CD8-positive, alpha-beta memory T cell (primary cell): Measurements from ENCODE around the gene TECPR1. TPM values are rescaled to one million over a fixed set of nuclear protein-coding genes. Genes with fewer than 3 reads are reported as not detected.

Experiments
- CTCF ChIA-PET: fragments of 350-600 bp; sonication (Branson Sonifier 250); formaldehyde crosslinking; loops from one replicate; lab custom pipeline; 2021; ENCODE audit warnings: antibody characterized with exemption; lab: Charles Lee
- POLR2A ChIA-PET: fragments of 350-600 bp; sonication (Branson Sonifier 250); formaldehyde crosslinking; loops from one replicate; lab custom pipeline; 2021; ENCODE audit warnings: antibody characterized with exemption; lab: Charles Lee
- DNase-seq, 5 donors: peaks; one replicate each; pipeline versions ENCODE4 v3.0.0 to v3.0.0-alpha.2; 2020 to 2022; ENCODE audit warnings: mixed read lengths in 1 of 5
- H3K27ac ChIP-seq: one replicate; pipeline ENCODE4 v1.7.0; 2013; ENCODE audit warnings: low read depth, mild to moderate bottlenecking, low read length, moderate library complexity
- H3K27me3 ChIP-seq: 2 replicates; pipeline ENCODE4 v1.7.0; 2013; ENCODE audit warnings: low read length, mild to moderate bottlenecking; ENCODE audit not compliant: insufficient read depth, poor library complexity, severe bottlenecking
- H3K36me3 ChIP-seq: 2 replicates; pipeline ENCODE4 v1.7.0; 2013; ENCODE audit warnings: mild to moderate bottlenecking, low read length, moderate library complexity; ENCODE audit not compliant: insufficient read depth
- H3K4me1 ChIP-seq: 2 replicates; pipeline ENCODE4 v1.7.0; 2013; ENCODE audit warnings: mild to moderate bottlenecking, low read length, moderate library complexity; ENCODE audit not compliant: insufficient read depth
- H3K4me3 ChIP-seq: 2 replicates; pipeline ENCODE4 v1.7.0; 2013; ENCODE audit warnings: mild to moderate bottlenecking, low read length
- H3K9me3 ChIP-seq: 2 replicates; pipeline ENCODE4 v1.7.0; 2013; ENCODE audit warnings: mild to moderate bottlenecking, low read length
- H3K27ac Mint-ChIP-seq, 8 donors: one replicate each; pipeline ENCODE4 v1.8.0; 2020 to 2021; ENCODE audit warnings: mixed read lengths in 8 of 8, mild to moderate bottlenecking in 6 of 8, inconsistent platforms in 3 of 8, moderate library complexity in 3 of 8
- H3K27me3 Mint-ChIP-seq, 2 donors: one replicate each; pipeline ENCODE4 v1.8.0; 2020 to 2021; ENCODE audit warnings: mixed read lengths in 2 of 2, mild to moderate bottlenecking in 1 of 2, moderate library complexity in 1 of 2
- H3K36me3 Mint-ChIP-seq, 3 donors: one replicate each; pipeline ENCODE4 v1.8.0; 2020 to 2021; ENCODE audit warnings: mixed read lengths in 3 of 3, inconsistent platforms in 1 of 3, mild to moderate bottlenecking in 1 of 3
- H3K4me1 Mint-ChIP-seq, 3 donors: one replicate each; pipeline ENCODE4 v1.8.0; 2020 to 2021; ENCODE audit warnings: mixed read lengths in 3 of 3, inconsistent platforms in 1 of 3, mild to moderate bottlenecking in 1 of 3
- H3K4me3 Mint-ChIP-seq, 7 donors: one replicate each; pipeline ENCODE4 v1.8.0; 2020 to 2021; ENCODE audit warnings: mixed read lengths in 7 of 7, mild to moderate bottlenecking in 6 of 7, moderate library complexity in 4 of 7, inconsistent platforms in 2 of 7
- H3K9me3 Mint-ChIP-seq, 5 donors: one replicate each; pipeline ENCODE4 v1.8.0; 2020 to 2022; ENCODE audit warnings: mixed read lengths in 5 of 5, mild to moderate bottlenecking in 3 of 5, moderate library complexity in 2 of 5, inconsistent platforms in 1 of 5
- polyA plus RNA-seq: library from polyadenylated mRNA; unstranded; fragments of 300-500 nt; fragmentation: Illumina TruSeq; gene quantifications from one replicate; pipeline ENCODE4 v1.2.3, GENCODE V29; 2021
- total RNA-seq, 2 experiments: library from RNA; stranded (reverse); gene quantifications; one replicate each; pipeline ENCODE4 v1.2.3, GENCODE V29; 2021

TECPR1 gene
- total and polyA plus RNA-seq, 3 experiments from 2014 or later: 22.7 to 34.2 (median 33.7) TPM

GRCh38 chr7:98200364-98200763 lies 51.7 kb downstream of the TECPR1 start:
- peaks cover 36 to 57% (median 38%) of the 10 kb centered on the region in 3 donors for H3K4me1 Mint-ChIP-seq
- H3K27me3 Mint-ChIP-seq: no peaks in the 10 kb centered on the region
- H3K27ac Mint-ChIP-seq: peak overlapping the region in 4 of 8 donors; percentile 13 to 56 (median 36)
- peaks cover 19 to 45% (median 28%) of the 10 kb centered on the region in 3 donors for H3K36me3 Mint-ChIP-seq
- Histone ChIP-seq H3K36me3 (peaks cover 8% of the 10 kb centered on the region), H3K4me1 (peaks cover 50% of the 10 kb centered on the region), H3K9me3 (no peaks in the 10 kb centered on the region), H3K27ac (no peak overlapping the region), H3K27me3 (no peaks in the 10 kb centered on the region), H3K4me3 (no peak overlapping the region)
- ChIA-PET CTCF (no interaction called here), POLR2A (no interaction called here)
- H3K9me3 Mint-ChIP-seq: peaks cover 0 to 6% (median 0%) of the 10 kb centered on the region in 5 donors
- peak in 1 of 5 donors; percentile 33 for DNase-seq
- peak overlapping the region in 1 of 7 donors; percentile 43 for H3K4me3 Mint-ChIP-seq

DNA sequence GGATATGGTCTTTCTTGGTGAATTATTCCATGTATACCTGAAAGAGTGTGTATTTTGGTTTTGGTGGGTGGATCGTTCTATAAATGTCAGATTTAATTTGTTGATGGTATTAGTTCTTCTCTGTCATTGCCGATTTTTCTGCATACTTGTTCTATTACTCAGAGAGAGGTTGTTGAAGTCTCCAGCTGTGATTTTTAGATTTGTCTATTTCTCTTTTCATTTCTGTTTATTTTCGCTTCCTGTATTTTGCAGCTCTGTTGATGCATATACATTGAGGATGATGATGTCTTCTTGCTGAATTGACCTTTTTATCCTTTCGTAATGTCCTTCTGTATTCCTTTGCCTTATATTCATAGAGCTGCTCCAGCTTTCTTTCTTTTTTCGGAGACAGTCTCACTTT lies 52.9 kb downstream of the TECPR1 start:
- peaks cover 4% of the 10 kb centered on the region for H3K36me3 ChIP-seq
- Mint-ChIP-seq H3K4me3 (peak overlapping the region in 1 of 7 donors; percentile 36), H3K27me3 (no peaks in the 10 kb centered on the region), H3K4me1 (peaks cover 34 to 50% (median 38%) of the 10 kb centered on the region in 3 donors), H3K27ac (peak overlapping the region in 3 of 8 donors; percentile 4 to 39 (median 10)), H3K36me3 (peaks cover 15 to 47% (median 28%) of the 10 kb centered on the region in 3 donors), H3K9me3 (peaks cover 0 to 6% (median 0%) of the 10 kb centered on the region in 5 donors)
- no peaks in the 10 kb centered on the region for H3K9me3 ChIP-seq
- H3K27me3 ChIP-seq: no peaks in the 10 kb centered on the region
- CTCF ChIA-PET: no interaction called here
- POLR2A ChIA-PET: no interaction called here
- DNase-seq: no peak
- H3K27ac ChIP-seq: no peak overlapping the region
- no peak overlapping the region for H3K4me3 ChIP-seq
- H3K4me1 ChIP-seq: peaks cover 41% of the 10 kb centered on the region

DNA sequence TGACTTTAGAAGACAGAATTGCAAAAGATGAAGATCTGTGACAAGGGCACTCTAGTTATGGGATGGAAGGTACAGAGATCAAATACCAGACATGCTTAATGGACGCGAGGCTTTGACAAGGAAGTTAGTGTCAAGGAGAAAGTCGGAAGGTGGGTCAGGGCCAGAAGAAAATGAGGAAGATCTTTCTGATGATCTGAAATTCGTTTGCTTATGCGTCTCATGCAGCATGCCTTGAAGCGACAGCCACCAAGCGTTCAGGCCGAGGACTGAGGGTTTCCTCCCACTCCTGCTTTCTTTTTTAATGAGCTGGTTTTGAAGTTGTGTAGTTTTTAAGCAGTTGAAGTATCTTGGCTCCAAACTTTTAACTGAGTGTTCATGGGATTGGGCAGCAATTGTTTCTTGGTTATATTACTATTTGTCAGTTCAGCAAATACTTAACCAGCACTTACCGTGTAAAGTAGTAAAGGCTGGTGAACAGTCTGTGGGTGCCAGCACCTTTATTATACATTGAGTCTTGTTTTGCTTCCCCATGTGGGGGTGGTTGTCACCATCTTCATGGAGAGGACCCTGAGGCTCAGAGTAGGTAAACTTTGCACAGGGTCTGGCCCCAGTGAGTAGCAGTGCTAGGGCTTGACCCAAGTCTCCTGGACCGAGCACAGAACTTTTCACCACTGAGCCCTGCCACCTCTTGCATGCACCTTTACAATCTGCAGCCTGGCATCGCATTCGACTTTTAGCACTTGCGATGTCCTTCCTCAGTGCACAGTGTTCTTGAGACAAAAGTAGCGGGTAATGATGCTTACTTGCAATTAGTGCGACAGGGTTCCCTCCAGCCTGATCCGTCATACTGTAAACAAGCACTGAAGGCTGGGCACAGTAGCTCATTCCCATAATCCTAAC lies 55.1 kb downstream of the TECPR1 start:
- peaks cover 15 to 61% (median 28%) of the 10 kb centered on the region in 3 donors for H3K36me3 Mint-ChIP-seq
- Histone ChIP-seq H3K27me3 (no peaks in the 10 kb centered on the region), H3K4me1 (peaks cover 20% of the 10 kb centered on the region), H3K9me3 (no peaks in the 10 kb centered on the region), H3K36me3 (peaks cover 23% of the 10 kb centered on the region), H3K27ac (no peak overlapping the region), H3K4me3 (no peak overlapping the region)
- H3K4me3 Mint-ChIP-seq: no peak overlapping the region
- CTCF ChIA-PET: no interaction called here
- peaks cover 20 to 29% (median 27%) of the 10 kb centered on the region in 3 donors for H3K4me1 Mint-ChIP-seq
- POLR2A ChIA-PET: no interaction called here
- DNase-seq: no peak
- H3K9me3 Mint-ChIP-seq: peaks cover 0 to 6% (median 0%) of the 10 kb centered on the region in 5 donors
- H3K27ac Mint-ChIP-seq: peak overlapping the region in 2 of 8 donors; percentile 30 to 89
- H3K27me3 Mint-ChIP-seq: no peaks in the 10 kb centered on the region

- no peak overlapping the region for H3K27ac Mint-ChIP-seq
- Histone ChIP-seq H3K4me1 (no peaks in the 10 kb centered on the region), H3K36me3 (peaks cover 26% of the 10 kb centered on the region), H3K9me3 (no peaks in the 10 kb centered on the region), H3K4me3 (no peak overlapping the region), H3K27ac (no peak overlapping the region), H3K27me3 (no peaks in the 10 kb centered on the region)
- peaks cover 13 to 75% (median 24%) of the 10 kb centered on the region in 3 donors for H3K36me3 Mint-ChIP-seq
- ChIA-PET CTCF (interaction anchor here (1.1 kb wide), 1 partner anchor 12 kb away, joined by 4 read pairs; no protein-coding TSS in a partner anchor), POLR2A (no interaction called here)
- H3K4me1 Mint-ChIP-seq: peaks cover 4 to 11% (median 6%) of the 10 kb centered on the region in 3 donors
- no peaks in the 10 kb centered on the region for H3K27me3 Mint-ChIP-seq
- no peak overlapping the region for H3K4me3 Mint-ChIP-seq
- peaks cover 0 to 6% (median 0%) of the 10 kb centered on the region in 5 donors for H3K9me3 Mint-ChIP-seq
- DNase-seq: no peak
Measured at GRCh38 chr7:98194672-98195457, 57.2 kb downstream of the TECPR1 start.

DNA sequence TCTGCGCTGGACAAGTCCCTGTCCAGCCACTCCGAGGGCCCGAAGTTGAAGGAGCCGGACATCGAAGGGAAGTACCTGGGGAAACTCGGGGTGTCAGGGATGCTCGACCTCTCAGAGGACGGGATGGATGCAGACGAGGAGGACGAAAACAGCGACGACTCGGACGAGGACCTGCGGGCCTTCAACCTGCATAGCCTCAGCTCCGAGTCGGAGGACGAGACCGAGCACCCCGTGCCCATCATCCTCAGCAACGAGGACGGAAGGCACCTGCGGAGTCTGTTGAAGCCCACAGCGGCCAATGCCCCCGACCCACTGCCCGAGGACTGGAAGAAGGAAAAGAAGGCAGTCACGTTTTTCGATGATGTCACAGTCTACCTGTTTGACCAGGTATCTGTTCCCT lies 57.8 kb downstream of the TECPR1 start:
- Histone ChIP-seq H3K27me3 (no peaks in the 10 kb centered on the region), H3K27ac (no peak overlapping the region), H3K4me3 (no peak overlapping the region), H3K4me1 (no peaks in the 10 kb centered on the region), H3K36me3 (peaks cover 26% of the 10 kb centered on the region), H3K9me3 (no peaks in the 10 kb centered on the region)
- Mint-ChIP-seq H3K4me1 (peaks cover 9 to 12% (median 9%) of the 10 kb centered on the region in 3 donors), H3K9me3 (peaks cover 0 to 4% (median 0%) of the 10 kb centered on the region in 5 donors), H3K36me3 (peaks cover 15 to 79% (median 19%) of the 10 kb centered on the region in 3 donors), H3K27me3 (no peaks in the 10 kb centered on the region), H3K27ac (peak overlapping the region in 1 of 8 donors; percentile 46), H3K4me3 (no peak overlapping the region)
- no peak for DNase-seq
- ChIA-PET CTCF (no interaction called here), POLR2A (no interaction called here)

- Mint-ChIP-seq H3K4me3 (no peak overlapping the region), H3K27ac (peak overlapping the region in 1 of 8 donors; percentile 46), H3K9me3 (no peaks in the 10 kb centered on the region), H3K4me1 (peaks cover 7 to 8% (median 8%) of the 10 kb centered on the region in 3 donors), H3K27me3 (no peaks in the 10 kb centered on the region), H3K36me3 (peaks cover 16 to 82% (median 16%) of the 10 kb centered on the region in 3 donors)
- ChIA-PET CTCF (interaction anchor here (1.0 kb wide), 1 partner anchor 18 kb away, joined by 3 read pairs; the partner anchor contains the start of gene BHLHA15), POLR2A (no interaction called here)
- no peak overlapping the region for H3K27ac ChIP-seq
- no peak overlapping the region for H3K4me3 ChIP-seq
- no peaks in the 10 kb centered on the region for H3K9me3 ChIP-seq
- no peak for DNase-seq
- peaks cover 26% of the 10 kb centered on the region for H3K36me3 ChIP-seq
- no peaks in the 10 kb centered on the region for H3K27me3 ChIP-seq
- no peaks in the 10 kb centered on the region for H3K4me1 ChIP-seq
Measured at GRCh38 chr7:98193474-98194180, 58.4 kb downstream of the TECPR1 start.

- Mint-ChIP-seq H3K4me3 (no peak overlapping the region), H3K9me3 (no peaks in the 10 kb centered on the region), H3K4me1 (peaks cover 7 to 8% (median 8%) of the 10 kb centered on the region in 3 donors), H3K36me3 (peaks cover 15 to 85% (median 17%) of the 10 kb centered on the region in 3 donors), H3K27ac (peak overlapping the region in 1 of 8 donors; percentile 42), H3K27me3 (no peaks in the 10 kb centered on the region)
- POLR2A ChIA-PET: no interaction called here
- Histone ChIP-seq H3K36me3 (peaks cover 26% of the 10 kb centered on the region), H3K27me3 (no peaks in the 10 kb centered on the region), H3K4me1 (no peaks in the 10 kb centered on the region), H3K9me3 (no peaks in the 10 kb centered on the region), H3K4me3 (no peak overlapping the region), H3K27ac (no peak overlapping the region)
- CTCF ChIA-PET: interaction anchor here (1.0 to 1.4 kb wide), 2 partner anchors 19 to 24 kb away, joined by 3 read pairs; partner anchors contain the start of gene BHLHA15
- no peak for DNase-seq
Measured at GRCh38 chr7:98192781-98193457, 59.1 kb downstream of the TECPR1 start.
